ENCODE results near the gene DIAPH3.

The DIAPH3 gene

DNA sequence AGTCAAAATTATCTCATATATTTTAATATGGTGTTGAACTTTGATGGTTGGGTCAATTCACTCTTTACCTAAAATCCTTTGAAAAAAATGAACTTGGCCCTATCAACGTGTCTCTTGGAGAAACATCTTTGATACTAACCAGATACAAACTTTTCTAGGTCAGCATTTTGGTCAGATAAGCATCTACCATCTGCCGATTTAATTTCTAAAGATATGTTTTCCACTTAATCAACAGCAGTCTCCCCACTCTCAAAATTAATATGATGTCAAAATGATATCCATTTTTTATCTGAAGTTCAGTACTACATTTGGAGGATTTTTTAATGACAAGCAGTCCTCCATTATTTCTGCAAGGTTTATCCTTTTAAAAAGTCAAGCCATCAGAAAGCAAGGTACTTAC, 288.8 kb downstream of the DIAPH3 start:
- no peak for DNase-seq (ENCODE audit: low read depth in 1 of 2, low spot score in 1 of 2)

DNA sequence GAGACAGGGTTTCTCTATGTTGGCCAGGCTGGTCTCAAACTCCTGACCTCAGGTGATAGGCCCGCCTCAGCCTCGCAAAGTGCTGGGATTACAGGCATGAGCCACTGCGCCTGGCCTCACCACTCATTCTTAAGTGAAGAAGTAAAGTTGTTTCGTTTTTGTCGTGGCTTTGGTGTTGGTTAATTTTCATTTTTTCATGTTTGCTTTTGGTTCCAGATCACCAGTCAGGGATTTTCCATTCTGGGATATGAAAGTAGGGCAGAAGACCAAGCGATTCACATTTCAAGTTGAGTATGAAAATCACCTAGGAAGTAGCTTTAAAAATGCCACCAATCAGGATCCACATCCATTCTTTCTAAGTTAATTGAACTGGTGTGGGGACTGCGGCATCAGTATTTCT, 289.9 kb downstream of the DIAPH3 start:
- no peak for DNase-seq (ENCODE audit: low read depth in 1 of 2, low spot score in 1 of 2)

DNA sequence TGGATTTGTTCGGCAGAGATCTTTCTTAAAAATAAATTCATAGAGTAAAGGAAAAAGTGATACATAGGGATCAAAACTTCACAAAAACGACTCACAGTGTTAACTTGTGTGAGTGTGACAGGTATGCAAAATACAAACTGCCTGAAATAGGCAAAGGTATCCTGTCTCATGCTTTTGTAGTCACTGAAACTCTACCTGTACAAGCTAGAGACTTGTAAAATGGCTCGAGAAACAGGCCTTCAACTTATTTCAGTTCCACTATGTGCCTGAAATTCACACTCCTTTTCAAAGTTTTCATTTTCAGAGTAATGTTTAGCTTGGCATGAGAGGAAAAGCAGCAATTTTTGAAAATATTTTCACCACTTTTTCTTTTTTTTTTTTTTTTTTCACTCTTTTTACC, 290.4 kb downstream of the DIAPH3 start:
- no peak for DNase-seq (ENCODE audit: low read depth in 1 of 2, low spot score in 1 of 2)

DNA sequence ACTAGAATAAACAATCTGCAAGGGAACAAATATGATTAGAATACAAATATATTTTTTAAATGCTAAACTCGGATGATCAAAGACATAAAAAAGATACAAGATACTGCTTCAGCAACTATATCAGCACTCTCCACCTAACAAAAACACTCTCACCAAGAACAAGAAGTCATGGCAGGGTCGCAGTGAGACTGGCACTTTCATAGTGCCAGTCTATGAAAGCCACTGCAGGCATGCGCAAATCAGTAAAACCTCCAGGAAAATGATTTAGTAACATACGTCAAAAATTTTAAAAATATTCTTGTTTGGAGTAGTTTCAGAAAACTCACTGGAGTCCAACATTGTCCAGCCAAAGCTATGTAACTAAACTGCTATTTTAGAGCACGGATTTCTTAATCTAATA, 295.9 kb downstream of the DIAPH3 start:
- no peak for DNase-seq (ENCODE audit: low read depth in 1 of 2, low spot score in 1 of 2)

DNA sequence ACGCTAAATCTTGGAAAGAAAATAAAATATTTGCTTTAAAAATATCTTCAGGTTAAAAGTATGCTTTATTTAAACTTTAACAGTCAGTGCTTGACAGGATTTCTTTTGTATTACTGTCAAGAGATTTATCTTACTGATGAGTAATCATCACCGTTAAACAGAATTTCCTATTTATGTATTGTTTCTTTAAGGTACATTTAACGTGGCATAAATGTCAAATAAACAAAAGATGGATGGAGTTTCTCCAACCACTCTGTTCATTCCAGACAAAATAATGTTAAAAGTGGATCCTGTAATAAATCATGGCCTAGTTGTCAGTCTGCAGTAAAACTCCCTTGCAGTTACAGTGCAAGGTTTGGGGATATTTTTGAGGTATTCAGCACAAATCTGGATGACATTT, 298.3 kb downstream of the DIAPH3 start:
- DNase-seq (ENCODE audit: low read depth in 1 of 2, low spot score in 1 of 2) = no peak

DNA sequence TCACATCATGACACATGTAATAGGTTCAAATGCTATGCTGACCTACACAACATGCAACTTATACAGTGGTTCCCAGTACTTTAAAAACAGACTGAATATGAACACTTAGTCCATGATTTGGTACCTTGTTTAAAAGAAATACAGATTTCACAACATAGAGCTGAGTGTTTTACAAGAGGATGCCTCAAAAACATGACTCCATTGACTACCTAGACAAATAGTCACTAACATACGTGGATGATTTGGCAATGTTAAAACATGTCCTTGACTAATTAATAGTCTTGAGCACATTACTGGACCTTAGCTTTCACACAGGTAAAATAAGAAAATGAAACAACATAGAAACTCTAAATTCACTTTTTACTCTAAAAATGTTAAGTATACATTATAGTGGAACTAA, 300.1 kb downstream of the DIAPH3 start:
- no peak for DNase-seq (ENCODE audit: low read depth in 1 of 2, low spot score in 1 of 2)

DNA sequence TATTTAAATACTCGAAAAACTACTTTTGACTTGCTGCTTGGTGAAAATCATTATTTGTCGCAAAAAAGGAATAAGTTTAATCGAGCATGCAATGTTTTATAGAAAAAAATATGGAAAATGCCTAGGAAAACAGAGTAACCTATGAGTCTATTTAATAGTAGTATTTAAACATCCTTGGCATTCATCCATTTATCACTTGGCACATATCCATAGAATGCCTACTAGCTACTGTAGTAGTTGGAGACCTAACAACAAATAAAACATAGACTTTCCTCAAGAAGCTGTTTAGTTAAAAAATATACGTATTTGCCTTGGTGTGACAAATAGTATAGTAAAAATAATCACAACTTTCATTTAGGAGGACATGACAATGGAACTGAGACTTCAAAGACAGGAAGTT, 302.1 kb downstream of the DIAPH3 start:
- no peak for DNase-seq (ENCODE audit: low read depth in 1 of 2, low spot score in 1 of 2)

DNA sequence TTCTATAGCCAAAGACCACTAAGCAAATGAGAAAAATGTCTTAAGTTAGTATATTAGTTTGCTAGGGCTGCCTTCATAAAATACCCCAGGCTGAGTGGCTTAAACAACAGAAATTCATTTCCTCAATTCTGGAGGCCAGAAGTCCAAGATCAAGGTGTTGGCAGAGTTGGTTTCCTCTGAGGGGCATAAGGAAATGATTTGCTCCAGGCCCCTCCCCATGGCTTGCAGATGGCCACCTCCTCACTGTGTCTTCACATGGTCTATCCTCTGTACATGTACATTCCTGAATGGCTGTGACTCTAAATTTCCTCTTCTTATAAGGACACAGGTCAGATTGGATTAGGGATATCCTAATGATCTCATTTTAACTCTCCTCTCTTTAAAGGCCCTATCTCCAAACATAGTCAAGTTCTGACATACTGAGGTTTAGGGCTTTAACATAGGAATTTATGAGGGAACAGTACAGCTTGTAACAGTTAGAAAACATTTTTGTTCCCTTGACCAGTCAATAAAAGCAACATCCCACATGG, 307.4 kb downstream of the DIAPH3 start:
- DNase-seq (ENCODE audit: low read depth in 1 of 2, low spot score in 1 of 2) = no peak

DNA sequence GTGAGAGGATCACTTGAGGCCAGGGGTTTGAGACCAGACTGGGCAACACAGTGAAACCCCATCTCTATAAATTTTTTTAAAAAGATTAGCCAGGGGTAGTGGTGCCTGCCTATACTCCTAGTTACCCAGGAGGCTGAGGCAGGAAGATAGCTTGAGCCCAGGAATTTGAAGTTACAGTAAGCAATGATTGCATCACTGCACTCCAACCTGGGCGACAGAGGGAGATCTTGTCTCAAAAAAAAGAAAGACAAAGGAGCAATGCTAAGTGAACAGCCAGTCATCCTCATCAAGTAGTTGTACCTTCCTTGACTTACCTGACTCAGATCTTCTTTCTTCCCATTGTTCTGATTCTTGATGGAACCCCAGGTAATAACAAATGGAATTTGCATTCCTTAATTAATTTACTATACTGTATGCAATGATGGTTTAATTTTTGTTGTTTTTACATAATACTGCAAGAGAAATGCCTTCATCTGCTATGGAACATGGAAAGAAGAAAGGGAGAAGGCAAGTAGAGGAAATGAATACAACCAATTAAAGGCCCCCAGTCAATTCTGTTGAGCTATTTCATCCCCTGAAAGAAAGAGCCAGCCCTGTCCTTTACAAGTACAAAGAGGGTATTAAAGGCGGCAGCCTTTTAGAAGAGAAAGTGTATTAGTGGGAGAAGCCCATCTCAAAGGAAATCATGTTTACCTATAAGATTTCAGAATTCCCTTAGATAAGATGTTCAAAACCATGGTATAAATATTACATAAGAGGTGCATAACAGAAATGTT, 316.7 kb downstream of the DIAPH3 start:
- DNase-seq (ENCODE audit: low read depth in 1 of 2, low spot score in 1 of 2) = no peak

DNA sequence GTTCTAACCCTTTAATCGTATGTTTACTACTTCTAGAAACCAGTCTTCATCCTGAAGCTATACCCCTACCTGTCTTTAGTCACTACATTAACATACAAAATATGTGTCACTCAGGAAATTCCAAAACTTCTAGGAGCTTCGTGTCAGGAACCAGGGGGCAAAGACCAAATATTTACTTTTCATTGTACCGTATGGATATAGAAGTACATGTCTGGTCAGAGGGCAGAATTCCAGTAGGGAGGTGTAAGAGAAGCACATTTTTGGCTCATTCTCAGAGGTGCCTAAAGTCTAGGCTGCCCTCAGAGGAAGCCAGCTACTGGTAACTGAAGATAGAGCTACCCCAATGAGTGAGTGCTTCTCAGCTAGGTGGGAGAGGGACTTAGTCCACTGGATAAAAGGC, 320.7 kb downstream of the DIAPH3 start:
- no peak for DNase-seq (ENCODE audit: low read depth in 1 of 2, low spot score in 1 of 2)

DNA sequence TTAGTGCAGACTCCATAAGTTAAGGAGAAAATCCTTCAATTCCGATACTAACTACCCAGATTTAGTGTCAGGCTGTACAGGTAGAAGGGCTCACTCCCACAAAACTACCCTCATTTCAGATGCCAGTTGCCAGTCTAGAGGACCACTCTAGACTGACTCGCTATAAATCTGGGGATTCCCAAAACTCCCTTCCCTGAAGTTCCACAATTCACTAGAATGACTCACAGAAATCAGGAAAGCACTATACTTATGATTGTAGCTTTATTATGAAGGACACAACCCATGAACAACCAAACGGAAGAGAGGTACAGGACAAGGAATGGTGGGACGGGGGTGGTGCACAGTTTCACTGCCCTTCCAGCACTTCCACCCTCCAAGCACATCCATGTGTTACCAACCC, 321.2 kb downstream of the DIAPH3 start:
- no peak for DNase-seq (ENCODE audit: low read depth in 1 of 2, low spot score in 1 of 2)

DNA sequence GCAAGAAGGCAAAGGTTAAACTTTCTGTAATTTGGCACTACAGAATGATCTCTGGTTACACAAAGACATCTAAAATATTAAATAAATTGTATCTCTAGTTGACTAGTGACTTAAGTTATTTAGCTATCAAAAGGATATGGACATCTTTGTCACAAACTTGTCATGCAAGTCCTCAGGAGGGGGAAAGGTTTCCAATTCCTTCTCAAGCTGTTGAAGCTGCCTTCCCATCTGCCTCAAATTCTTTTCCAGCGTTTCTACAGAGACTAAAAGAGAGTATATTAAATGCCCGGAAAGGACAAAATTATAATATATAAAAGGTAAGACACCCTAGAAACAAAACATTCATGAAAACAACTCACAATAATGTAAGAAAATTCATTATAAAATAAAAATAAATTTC, 324.5 kb downstream of the DIAPH3 start:
- no peak for DNase-seq (ENCODE audit: low read depth in 1 of 2, low spot score in 1 of 2)

DNA sequence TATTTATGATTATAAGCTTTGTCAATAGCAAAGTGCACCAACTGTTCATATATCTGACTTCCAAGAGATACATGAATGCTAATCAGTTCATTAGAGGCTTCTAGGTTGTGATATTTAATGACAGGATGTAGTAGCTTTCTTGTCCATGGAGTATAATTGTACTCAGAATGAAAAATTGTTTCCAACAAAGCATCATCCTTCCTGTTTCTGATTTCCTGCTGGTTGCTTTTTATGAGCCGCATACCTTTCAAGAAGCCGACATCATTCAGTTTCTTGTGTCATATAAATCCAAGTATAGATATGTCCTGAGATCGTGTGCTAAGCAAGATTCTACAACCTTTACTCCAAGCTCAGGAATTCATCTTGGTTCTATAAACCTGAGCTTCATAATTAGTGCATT, 326.6 kb downstream of the DIAPH3 start:
- no peak for DNase-seq (ENCODE audit: low read depth in 1 of 2, low spot score in 1 of 2)

DNA sequence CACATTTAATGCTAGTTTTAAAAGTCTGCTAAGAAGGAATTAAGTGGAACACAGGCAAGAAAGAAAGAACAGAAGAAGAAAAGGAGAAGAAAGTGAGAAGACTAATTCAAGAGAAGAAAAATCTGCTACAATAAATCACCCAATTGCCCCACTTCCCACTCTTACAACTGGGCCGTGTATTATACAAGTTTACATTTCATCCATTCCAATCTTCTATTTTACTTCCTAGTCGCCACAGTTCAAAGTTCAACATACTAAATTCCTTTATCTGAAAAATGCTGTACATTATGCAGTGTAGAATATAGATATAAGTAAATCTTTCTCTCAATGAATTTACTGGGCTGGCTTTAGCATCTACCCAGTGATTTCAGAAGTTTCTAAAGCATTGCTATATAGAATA, 328.2 kb downstream of the DIAPH3 start:
- no peak for DNase-seq (ENCODE audit: low read depth in 1 of 2, low spot score in 1 of 2)

DNA sequence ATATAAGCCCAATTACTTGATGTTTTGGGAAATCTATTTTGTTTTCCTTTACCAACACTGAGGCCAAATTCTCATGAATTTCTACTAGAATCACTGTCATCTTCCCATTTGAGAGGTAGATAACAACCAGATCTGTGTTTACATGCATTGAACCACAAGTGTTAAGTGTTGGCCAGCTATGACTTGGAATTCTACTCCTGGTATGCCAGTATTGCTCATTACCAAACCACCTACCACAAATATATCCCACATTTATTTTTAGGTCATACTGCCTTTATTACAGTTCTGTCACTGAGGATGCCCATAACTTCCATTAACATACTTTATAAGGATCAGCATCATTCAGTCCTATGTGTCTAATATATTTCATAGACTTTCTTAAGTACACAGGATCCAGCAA, 328.9 kb downstream of the DIAPH3 start:
- no peak for DNase-seq (ENCODE audit: low read depth in 1 of 2, low spot score in 1 of 2)

DNA sequence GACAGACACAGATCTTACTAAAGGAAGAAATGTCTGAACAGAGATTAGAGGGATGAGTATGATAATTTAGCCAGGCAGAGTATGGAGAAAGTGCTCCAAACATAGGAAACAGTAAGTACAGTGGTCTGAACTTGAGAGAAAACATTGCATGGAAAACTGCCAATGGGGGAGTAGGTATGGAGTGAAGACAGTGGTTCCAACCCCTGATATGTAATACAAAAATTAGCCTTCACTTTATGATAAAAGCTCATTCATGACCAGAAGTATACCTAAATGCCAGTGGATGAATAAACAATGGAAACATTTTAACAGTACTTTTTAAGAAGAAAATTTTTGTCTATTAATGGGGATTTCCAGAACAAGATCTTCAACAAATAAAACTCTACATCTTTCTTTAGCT, 334.0 kb downstream of the DIAPH3 start:
- DNase-seq (ENCODE audit: low read depth in 1 of 2, low spot score in 1 of 2) = no peak

DNA sequence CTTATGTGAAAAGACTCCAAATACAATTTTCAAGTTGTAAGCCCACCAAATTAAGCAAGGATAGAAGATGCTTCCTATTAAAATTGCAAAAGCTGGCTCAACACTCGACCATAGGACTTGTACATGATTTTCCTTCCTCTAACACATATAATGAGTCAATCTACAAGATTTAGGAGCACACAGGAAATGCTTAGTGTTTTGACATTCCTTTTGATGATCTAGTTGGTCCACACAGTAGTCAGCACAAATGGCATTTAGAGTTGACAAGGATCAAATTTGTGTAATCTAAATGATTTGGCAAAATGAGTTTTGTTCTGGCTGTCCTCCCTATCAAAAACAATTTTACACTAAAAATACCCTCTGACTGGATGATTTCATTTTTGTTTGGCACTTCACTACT, 340.2 kb downstream of the DIAPH3 start:
- no peak for DNase-seq (ENCODE audit: low read depth in 1 of 2, low spot score in 1 of 2)

DNA sequence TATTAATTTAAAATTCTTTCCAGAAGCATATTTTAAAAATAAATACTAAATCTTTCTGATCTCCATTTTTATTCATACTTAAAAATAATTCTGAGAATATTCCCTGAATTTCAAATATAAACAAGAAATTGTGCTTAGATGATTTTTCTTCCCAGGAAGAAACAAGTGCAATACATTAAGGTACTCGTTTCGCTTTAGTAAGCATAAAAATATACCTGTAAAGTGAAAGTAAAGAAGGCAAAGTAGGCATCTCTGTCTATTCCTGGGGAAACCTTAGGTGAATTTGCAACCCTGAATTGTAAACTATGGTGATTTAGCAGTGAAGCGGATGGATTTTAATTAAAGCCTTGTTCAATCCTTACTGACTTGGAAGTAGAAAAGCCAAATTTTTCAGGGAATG, 354.2 kb downstream of the DIAPH3 start:
- no peak for DNase-seq (ENCODE audit: low read depth in 1 of 2, low spot score in 1 of 2)

DNA sequence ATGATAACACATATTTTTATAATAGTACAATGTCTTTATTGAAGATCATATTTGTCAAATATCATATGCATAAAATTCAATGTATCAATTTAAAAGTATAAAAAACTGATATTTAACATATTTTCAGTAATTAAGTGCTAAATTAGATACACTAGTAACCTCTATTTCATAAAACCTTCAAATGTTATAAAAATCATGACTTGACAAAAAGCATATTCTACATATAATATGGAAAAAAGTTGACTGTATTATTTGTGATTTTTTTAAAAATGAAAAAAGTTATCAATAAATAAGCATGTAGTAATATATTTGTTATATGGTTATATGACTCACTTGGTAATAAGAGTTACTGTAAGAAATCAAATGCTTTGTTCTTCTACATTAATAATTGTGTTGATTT, 356.9 kb downstream of the DIAPH3 start:
- DNase-seq (ENCODE audit: low read depth in 1 of 2, low spot score in 1 of 2) = no peak

DNA sequence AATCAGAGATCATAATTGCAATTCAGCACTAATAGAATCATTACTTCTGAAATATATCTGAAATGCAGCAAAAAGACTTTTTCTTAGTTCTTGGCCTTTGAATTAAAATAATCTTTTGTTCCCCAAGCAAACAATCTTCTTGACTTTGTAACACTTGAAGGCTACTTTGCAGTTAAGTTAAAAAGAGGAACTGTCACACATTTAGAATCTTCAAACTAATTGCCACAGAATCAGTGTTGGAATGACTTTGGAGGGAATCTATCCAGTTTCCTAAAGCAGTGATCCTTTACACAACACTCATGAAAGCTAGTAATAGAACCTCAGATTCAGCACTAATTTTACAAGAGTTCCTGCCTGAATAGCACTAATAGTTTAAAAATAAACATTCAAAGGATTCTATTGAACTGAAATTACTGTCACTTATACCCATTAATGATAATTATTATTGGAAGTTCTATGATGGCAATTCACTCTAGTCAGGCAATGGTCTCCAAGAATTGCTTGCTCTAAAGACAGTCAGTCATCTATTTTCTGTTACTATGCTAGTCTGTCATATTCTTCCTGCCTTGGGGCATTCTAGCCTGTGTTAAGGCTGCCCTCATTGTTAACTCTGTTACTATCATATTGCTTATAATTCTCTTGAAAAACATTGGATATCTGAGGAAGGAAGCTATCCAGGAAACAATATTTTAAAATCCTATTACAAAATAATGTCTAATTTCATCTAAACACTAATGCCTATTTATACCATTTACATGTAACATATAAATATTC, 362.4 kb downstream of the DIAPH3 start:
- no peak for DNase-seq (ENCODE audit: low read depth in 1 of 2, low spot score in 1 of 2)

DNA sequence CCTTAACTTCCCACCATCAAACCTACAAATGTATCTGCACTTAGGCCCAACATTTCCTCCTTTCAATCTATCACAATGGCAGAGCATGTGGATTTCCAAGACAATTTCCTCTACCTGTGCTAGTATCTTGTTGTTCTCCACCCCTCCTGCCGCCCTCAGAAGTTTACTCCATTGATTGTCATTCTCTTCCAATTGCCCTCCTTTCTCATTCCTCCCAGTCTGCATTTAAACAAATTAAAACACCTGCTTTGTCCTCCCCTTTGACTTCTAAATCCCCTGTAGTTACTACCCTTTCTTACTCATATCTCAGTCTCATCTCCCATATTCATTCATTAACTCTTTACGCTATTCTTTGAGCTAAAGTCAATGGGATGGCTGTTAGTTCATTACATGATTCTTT, 370.6 kb downstream of the DIAPH3 start:
- no peak for DNase-seq (ENCODE audit: low read depth in 1 of 2, low spot score in 1 of 2)

DNA sequence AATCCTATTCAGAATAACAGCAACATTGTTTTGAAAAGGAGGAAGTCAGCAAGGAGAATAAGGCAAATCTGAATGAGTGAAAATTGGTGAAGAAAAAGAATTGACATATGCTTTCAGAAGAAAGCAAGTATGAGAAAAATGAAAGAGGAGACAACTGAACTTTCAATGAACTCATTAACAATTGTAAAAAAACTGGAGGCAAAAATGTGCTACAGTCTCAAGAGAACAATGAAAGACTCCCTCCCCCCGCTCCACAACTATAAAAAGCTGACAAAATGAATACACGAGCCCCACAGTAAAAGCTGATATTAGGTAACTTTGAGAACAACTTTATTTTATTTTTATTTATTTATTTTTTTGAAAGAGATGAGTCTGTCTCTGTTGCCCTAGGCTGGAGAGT, 373.1 kb downstream of the DIAPH3 start:
- DNase-seq (ENCODE audit: low read depth in 1 of 2, low spot score in 1 of 2) = no peak

DNA sequence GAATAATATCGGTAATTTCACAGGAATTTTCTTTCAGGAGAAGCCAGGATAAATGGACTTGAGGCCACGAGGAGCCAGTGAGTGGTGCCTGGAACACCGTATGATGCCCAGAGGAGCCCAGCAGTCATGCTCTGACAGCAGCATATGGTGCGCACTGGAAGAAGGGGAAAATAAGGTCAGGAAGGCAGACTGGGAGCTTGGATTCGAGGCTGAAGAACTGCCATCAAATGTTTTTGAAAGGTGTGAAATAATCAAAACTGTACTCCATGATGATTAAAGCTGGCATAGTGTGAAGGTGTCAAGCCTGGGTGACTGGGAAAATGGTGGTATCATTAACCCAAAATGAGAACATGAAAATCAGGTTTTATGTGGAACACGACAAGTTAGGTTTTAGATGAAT, 374.2 kb downstream of the DIAPH3 start:
- no peak for DNase-seq (ENCODE audit: low read depth in 1 of 2, low spot score in 1 of 2)
